Gastrocnemius medialis (tissue), 4 donors: Measurements from ENCODE around the gene PSMD5.

ENCODE experiments used
- CTCF ChIP-seq, 5 experiments: fragments of 450-650 bp in 3 of 5; fragments of 200-600 bp in 2 of 5; sonication (generic) in 2 of 5; IDR thresholded peaks in 4 of 5; conservative IDR thresholded peaks in 1 of 5; 1 replicate in 4 of 5; 2 replicates in 1 of 5; pipeline ENCODE4 v1.5.1; 2016 to 2019; ENCODE audit warnings: antibody characterized with exemption in 5 of 5, mild to moderate bottlenecking in 3 of 5, moderate library complexity in 3 of 5
- POLR2A ChIP-seq, 2 donors: fragments of 450-650 bp; IDR thresholded peaks; one replicate each; pipeline ENCODE4 v1.6.1; 2017; ENCODE audit warnings: antibody characterized with exemption in 2 of 2, mild to moderate bottlenecking in 2 of 2, moderate library complexity in 2 of 2

GRCh38 chr9:120863833-120864232 is 21.1 kb upstream of the PSMD5 start:
- TF ChIP-seq CTCF (IDR thresholded peaks at IDR 0.05 in 4 of 5, conservative IDR thresholded peaks at IDR 0.05 in 1 of 5) (no peak), POLR2A (IDR thresholded peaks at IDR 0.05) (no peak)
